ENCODE measurements around the gene PSMA3. TPM values are rescaled to one million over a fixed set of nuclear protein-coding genes. Genes with fewer than 3 reads are reported as not detected.

The PSMA3 gene
- 110 and 142 TPM in 2 replicates for total RNA-seq

GRCh38 chr14:58244556-58245387 lies at the start of gene PSMA3:
Gene PSMA3, plus strand, starts transcription at chr14:58244843. Its CDS starts 78 bp downstream, at chr14:58244921.

GRCh38 chr14:58199726-58200479 lies 44.7 kb upstream of the PSMA3 start, which contains the start of gene ACTR10:
Gene ACTR10, plus strand, starts transcription at chr14:58200149. Its CDS starts 69 bp downstream, at chr14:58200218.

GRCh38 chr14:58298477-58299400 lies 54.1 kb downstream of the PSMA3 start, which contains the start of gene ARID4A:
Gene ARID4A, plus strand, starts transcription at chr14:58298555. Its CDS starts 1,300 bp downstream, at chr14:58299855.

Other genes with a start within 250 kb of the PSMA3 start
- gene ARMH4, start 92.6 kb upstream of the PSMA3 start, total RNA-seq: 0.91 and 1.6 TPM in 2 replicates
- 55.6 and 57.3 TPM in 2 replicates for gene ACTR10, start 44.7 kb upstream of the PSMA3 start, total RNA-seq
- gene ARID4A, start 53.7 kb downstream of the PSMA3 start, total RNA-seq: 3.0 and 7.0 TPM in 2 replicates
- gene TOMM20L, start 151.1 kb downstream of the PSMA3 start, total RNA-seq: not detected in 2 replicates
- gene TIMM9, start 182.7 kb downstream of the PSMA3 start, total RNA-seq: 42.3 and 130 TPM in 2 replicates
- gene KIAA0586, start 182.9 kb downstream of the PSMA3 start, total RNA-seq: 10.5 and 21.2 TPM in 2 replicates

Measured in epithelial cell of alveolus of lung (primary cell).